Medulla oblongata (tissue), 1 donor: ENCODE data around the gene PHF19.
A peak's percentile ranks its signal among the peaks of the same experiment; 100 is the strongest.

ENCODE experiments used
- DNase-seq: peaks from one replicate; pipeline ENCODE4 v3.0.0-alpha.2; 2015; ENCODE audit errors: extremely low spot score

PHF19 gene

DNA sequence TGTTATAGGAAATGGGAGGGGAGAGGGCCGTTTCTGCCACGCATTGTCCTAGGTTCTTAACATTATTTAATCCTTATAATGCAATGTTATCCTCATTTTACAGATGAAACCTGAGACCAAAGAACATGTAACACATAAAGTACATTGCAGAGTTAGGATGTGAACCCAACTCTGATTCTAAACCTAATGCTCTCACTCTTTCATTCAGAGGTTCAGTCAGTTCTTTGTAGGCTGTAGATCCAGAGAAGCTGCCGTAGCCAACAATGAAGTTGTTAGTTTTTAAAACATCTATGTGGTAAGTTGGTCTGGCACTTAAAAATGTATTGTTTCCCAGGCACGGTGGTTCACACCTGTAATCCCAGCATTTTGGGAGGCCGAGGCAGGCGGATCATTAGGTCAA, 23.8 kb downstream of the PHF19 start:
- no peak for DNase-seq

DNA sequence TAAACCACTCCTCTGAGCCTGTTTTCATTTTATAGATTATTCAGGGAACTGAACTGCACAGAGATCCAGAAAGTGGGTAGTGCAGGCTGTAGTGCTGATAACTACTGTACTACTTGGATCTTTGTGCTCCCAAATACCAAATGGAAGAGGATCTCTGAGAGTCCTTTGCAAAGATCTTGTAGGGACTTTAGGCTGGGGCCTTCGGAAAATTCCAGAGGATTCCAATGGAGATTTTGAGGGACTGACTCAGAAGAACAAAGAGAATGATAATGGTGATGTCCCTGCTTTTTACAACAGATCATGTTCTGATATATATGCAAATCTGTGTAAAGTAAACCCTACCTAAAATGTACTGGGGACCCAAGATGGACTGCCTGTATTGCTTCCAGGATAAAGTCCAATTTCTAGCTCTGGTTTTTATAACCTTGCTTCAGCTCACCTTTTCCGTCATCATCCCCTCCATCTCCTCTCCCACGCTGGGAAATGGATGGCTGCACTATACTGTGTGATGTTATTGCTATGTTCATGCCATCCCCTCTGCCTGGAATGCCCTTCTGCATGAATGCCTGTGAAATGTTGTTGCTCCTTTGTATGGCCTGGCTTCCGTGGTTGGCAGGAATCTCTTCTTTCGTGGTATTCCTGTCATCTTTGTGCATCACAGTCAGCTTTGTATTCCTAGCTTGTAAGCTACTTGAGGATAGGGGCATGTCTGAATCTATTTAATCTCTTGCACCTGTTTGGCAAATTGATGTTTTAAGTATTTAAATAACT, 24.6 kb downstream of the PHF19 start:
- no peak for DNase-seq

DNA sequence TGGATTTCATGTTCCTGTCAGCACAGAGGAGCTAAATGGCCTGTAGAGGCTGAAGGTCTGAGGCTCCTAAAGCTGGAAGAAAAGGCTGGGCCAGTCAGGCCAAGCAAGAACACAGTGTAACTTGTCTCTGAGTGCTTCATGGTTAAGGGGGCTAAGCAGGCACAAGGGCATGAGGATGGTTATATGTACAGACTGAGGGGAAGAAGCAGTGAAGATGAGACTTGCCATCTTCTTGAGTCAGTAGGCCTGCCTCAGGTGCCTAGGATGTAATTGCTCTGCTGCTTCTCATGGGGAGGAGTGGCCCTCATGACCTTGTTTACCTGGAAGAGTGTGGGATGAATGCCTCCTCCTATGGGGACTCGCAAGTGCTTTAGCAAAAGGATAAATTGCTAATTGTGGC, 25.5 kb downstream of the PHF19 start:
- DNase-seq, result no peak

DNA sequence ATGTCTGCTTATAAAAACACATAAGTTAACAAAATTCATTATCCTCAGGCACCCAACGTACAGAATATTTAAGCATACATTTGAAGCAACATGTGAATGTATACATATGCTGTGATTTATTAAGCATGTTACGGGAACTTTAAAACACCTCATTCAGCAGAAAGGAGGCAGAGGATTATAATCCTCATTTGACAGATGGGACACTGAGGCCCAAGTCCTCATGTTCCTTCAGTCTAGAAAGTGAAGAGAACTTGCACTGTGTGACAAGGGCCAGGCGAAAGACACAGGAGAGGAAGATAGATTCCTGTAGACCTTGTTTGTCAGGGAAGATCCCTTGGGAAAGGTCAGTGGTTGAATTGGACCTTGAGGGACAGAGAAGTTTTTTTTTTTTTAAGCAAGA, 26.7 kb downstream of the PHF19 start:
- no peak for DNase-seq

DNA sequence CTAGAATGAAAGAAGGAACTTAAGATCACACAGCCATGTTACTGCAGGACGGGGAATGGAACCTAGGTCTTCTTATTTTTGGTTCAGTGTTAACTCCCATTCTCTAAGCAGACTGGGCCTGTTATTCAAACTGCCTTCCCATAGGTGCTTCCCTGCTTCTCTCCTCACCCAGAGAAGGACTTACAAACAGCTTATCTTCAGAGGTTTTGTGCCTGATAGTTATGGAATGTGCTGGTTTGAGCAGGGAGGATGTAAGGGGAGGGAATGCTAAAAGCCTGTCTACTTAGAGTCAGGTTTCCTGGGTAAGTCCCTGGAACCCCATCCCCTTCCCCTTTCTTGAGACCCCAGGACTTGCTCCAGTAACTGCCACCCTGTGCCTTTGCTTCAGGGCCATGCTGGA, 30.1 kb downstream of the PHF19 start:
- DNase-seq, result no peak

DNA sequence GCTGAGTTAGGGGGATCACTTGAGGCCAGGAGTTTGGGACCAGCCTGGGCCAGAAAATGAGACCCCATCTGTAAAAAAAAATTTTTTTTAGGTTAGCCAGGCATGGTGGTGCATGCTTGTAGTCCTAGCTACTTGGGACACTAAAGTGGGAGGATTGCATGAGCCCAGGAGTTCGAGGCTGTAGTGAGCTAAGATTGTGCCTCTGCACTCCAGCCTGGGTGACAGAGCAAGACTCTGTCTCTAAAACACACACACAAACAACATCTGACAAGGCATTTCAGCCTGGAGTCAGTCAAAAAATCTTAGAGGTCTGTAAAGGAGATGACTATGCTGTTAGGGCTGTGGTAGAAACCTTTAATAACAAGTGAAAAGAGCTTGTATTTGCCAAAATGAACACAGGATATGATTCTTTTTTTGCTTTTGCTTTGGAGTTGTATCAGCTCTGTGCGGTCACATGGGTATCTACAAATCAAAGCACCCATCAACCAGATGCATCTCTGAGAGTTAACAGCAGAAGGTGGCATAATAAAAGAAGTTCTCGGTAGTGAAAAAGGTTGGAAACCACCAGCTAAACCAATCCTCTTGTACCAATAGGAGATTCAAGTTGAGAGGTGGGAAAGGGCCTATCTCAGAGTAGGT, 30.6 kb downstream of the PHF19 start:
- no peak for DNase-seq

DNA sequence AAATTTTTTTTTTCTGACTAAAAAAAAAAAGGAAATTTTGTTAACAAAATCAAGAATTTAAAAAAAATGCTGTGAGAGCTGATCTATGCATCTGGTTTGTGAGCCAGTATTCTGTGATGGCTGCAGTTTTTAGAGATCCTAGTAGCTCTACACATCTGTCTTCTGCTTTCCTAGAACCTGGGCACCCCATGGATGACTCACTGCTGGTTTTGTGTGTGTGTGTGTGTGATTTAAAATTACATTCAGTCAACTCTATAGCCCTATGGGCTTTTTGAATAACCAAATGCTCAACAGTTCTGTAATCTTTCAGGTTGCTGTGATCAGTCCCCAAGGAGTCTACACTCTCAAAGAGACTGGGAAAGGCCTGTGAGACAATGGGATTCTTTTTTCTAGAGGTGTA, 31.7 kb downstream of the PHF19 start:
- DNase-seq, result no peak

DNA sequence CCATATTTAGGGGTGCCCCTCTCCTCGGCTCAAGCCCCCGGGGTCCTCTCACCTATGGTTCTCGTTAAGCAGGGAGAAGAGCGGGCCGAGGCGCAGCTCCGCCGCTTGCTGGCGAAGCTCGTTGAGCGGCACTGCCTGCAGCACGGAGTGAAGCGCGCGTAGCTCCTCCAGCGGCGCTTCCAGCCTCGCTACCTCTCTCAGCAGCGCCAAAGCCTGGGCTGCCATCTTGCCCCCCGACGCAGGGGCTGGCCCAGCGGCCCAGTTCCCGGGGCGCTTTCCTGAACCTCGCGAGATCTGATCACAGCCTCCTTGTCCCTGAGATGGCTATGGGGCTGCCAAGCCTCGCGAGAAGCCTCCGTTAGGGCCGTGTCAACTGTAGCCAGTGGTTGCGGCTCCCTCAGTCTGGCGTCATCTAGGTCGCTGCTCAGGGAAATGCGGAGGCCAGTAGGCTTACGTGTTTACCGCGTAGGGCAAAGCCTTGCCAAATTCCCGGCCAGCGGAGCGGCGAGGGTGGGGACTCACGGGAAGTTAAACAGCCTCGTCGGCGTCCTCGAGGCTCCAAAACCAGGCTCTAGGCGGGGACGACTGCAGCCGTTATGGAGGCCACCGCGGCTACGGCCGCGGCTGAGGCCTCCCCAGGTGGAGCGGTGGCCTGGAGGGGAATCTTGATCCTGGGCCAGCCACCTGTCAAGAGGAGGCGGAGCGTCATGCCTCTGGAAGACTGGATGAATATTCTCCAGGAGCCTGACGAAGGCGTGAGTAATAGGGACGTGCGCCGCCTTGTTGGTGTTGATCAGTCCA, 34.1 kb downstream of the PHF19 start, which contains the start of gene PSMD5:
TSS of gene PSMD5 (minus strand) at position 238 of the 801 bp plus-strand sequence. CDS start at position 225, 13 bp downstream.
- peak; percentile 95 for DNase-seq

DNA sequence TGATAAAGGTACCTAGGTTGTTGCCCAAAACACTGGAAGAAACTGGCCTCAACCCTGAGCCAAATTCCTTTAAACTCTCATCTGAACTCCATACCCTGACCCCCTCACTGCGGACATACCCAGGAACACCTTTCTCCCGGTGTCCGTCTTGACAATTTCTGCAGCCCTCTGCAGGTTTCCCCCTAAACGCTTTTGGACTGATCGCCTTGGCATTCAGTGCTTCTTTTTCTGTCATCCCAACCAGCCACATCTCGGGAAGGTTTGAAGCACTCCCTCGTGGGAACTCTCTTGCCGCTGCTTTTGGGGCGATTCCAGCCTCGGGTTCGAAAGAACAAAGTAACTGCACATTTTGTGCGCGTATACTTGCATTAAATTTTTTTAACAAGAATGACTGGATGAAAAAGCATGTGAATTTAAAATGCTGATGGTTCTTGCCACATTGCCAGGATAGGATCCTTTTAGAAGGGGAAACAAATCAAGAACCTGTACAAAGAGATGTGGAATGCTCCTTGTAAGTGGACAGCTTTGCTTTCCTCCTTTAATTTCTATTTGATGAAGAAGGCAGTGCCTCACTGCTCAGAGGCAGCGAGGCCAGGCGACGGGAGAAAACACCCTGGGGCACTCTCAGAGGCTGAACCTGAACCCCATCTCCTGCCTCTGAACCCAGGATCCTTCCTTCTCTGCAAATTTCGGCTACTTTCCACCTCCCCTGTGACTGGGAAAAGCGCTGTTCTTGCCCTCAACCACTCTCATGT, 34.9 kb downstream of the PHF19 start:
- DNase-seq, result no peak

DNA sequence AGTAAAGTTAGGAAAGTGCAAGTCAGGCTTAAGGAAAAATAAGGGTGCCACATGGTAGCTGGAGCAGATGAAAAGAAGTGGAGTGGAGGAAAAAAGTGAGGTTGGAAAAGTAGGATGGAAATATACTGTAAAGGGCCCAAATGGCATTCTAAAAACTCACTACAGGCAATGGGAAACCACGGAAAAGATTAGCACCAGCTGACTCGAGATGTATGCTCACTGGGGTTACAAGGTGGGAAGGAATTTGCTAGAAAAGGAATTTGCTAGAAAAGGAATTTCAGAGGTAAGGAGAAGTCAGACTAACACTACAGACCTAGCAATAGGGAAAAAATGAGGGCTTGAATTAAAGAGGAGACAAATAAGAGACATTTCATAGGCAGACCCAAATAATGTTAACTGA, 37.8 kb downstream of the PHF19 start:
- no peak for DNase-seq

DNA sequence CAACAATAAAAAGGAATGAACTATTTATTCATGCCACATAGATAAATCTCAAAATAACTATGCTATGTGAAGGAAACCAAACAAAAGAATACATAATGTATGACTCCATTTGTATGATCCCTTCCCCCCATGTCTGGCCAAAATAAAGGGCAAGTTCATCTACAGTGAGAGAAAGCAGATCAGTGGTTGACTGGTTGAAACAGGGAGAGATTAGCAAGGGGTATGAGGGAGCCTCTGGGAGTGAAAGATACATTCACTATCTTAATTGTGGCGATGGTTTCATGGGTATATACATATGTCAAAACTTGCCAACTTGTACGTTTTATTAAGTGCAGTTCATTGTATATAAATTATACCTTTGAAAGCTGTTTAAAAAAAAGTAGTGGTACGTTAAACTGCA, 39.1 kb downstream of the PHF19 start:
- no peak for DNase-seq

DNA sequence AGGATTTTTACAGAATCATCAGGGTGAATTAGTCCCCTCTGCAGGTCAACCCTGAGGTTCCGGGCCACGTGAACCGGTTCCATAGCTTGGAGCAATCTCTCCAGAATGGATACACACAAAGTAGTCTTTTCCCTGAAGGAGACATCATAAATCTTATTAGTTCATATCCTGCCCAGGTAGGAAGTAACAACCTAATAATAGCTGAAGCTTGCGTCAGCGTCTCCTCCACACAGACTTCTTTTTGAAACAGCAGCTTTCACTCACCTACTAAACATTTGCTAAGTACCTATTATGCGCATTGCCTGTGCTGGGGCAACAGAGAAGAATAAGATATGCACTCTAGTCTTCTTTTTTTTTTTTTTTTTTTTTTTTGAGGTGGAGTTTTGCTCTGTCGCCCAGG, 43.7 kb downstream of the PHF19 start:
- no peak for DNase-seq

DNA sequence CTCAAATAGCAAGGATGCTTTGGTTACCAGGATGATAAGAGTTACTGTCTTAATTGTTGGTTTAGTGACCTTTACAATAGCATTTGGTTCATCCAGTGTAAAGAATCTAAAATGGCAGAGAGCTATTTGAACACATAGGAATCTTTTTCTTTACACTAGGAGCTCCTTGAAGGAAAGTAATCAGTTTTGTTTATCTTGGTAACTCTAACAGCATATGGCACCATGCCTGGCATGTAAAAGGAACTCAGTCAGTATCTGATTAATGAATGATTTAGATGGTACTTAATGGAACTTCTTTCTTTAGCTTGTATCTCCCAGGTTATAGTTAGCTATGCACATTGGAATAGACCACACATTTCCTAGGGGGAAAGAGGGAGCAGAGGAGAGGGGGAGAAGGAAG, 44.2 kb downstream of the PHF19 start:
- DNase-seq, result no peak

DNA sequence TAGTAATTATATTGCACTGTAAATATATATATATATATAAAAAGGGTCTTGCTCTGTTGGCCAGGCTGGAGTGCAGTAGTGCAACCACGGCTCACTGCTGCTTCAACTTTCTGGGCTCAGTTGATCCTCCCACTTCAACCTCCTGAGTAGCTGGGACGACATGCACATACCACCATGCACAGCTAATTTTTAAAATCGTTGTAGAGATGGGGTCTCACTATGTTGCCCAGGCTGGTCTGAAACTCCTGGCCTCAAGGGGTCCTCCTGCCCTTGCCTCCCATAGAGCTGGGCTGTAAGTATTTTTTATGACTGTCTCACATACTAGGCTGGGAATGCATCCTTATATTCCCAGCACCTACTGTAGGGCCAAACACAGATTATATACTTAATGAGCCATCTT, 46.1 kb downstream of the PHF19 start:
- no peak for DNase-seq

DNA sequence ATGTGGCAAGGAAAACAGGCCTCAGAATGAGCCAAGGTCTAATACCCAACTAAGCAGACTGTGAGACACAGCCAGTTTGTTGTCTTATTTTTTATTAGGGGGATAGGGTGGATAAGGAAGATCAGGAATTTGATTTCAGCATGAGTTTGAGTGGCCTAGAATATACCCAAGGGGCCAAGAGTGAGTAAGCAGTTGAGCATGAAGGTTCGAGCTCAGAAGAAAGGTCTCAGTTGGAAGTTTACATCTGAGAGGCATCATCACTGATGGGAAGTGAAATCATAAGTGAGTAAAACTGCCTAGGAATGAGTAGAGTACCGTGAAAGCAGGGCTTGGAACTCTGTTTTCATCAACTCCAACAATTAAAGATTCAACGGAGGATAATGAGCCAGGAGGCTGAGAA, 46.8 kb downstream of the PHF19 start:
- no peak for DNase-seq

DNA sequence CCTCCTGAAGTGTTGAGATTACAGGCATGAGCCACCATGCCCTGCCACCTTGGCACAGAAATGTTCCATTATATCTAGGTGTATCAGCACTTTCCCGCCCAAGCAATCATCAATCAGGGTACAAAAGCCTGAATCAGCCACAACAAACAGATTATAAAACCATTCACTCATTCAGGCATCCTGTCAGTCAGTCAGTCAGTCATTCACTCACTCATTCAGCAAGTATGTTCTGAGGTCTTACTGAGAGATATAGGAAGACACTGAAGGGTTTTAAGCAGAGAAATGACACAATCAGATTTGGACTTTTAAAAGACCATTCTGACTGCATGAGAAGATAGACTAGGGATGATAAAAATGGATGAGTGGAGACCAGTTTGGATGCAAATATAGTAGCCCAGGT, 47.3 kb downstream of the PHF19 start:
- DNase-seq, result no peak

DNA sequence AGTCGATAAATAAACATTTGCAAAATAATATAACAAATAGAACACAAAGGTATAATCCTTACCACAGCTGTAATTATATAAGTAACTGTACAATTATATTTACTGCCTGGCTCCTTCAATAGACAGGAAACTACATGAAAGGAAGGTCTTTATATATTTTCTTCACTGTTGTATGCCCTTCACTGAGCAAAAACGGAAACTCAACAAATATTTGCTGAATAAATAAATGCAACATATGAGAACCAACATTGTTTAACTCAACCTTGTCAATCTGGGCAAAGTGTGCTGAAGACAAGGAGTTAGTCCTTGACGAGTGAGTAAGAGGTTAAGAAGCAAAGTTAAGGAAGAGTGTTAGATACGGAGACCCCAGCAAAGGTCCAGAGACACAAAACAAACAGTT, 56.9 kb downstream of the PHF19 start:
- no peak for DNase-seq

DNA sequence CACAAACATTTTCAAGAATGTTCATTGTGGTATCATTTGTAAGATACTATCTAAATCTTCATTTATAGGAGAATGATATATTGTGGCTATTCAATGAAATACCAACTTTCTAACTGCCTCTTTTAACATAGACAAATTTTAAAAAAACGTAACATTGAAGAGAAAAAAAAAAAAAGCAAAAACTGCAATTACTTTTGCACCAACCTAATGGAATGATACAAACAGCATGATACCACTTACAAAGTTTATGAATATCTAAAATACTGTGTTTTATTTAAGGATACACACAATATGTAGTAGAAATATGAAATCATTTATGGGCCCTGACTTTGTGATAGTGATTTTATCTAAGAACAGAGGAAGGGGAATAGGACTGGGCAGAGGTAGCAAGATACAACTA, 58.4 kb downstream of the PHF19 start:
- DNase-seq, result no peak

DNA sequence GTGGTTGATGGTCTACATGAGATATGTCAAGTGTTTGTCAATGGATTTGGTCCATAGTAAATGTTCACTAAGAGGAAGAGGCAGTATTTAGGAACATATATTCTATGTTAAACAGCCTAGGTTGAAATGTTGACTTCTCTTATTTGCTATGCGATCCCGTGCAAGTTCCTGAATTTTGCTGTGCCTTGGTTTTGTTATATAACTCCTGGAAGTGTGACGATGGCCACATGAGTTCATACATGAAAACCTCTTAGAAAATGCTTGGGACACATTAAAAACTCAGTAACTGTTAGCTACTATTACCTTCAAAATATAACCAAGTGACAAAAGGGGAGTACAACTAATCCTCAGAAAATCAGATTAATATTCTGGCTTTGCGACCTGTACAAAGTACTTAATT, 61.9 kb downstream of the PHF19 start:
- no peak for DNase-seq

DNA sequence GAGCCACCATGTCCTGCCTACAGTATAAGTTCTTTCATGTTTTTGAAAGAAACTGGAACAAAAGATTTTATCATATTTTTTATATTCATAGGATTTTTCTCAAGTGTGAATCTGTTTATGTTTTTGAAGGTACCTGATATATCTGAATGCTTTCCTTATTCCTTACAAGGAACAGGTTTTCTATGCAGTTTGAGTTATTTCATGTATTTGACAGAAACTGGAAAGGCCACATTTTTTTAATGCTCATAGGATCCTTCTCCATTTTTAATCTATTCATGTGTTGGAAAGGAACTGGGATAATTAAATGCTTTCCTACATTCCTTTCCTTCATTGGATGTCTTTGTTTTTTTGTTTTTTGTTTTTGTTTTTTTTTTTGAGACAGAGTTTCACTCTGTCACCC, 68.1 kb downstream of the PHF19 start:
- DNase-seq, result no peak

DNA sequence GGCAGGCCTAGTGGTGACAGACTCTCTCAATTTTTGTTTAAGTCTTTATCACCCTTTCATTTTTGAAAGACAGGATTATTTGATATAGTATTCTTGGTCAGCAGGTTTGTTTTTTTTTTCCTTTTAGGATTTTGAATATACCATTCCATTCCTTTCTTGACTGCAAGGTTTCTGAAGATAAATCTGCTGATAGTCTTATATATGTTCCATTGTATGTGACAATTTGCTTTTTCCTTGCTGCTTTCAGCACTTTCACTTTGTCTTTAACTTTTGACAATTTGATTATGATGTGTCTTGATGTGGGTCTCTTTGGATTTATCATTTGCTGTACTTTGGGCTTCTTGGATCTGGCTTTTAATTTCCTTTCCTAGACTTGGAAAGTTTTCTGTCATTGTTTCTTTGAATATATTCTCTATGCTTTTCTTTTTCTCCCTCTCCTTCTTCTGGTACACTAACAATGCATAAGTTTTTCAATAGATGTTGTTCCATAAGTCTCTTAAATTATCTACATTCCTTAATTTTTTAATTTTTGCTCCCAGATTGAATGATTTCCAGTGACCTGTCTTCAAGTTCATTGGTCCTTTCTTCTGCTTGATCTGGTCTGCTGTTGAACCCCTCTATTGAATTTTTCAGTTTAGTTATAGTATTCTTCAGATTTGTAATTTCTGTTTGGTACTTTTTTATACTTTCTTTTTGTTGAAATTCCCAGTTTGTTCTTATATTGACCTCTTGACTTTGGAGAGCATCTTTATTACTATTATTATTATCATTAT, 69.2 kb downstream of the PHF19 start:
- no peak for DNase-seq
